Measurements from ENCODE around the gene SREBF1.

SREBF1 gene

GRCh38 chr17:17836818-17837379 is at the start of gene SREBF1:
SREBF1 (minus strand) TSS chr17:17836986; CDS start chr17:17836817, 169 bp downstream.
- in situ Hi-C loops (cut with HindIII; ENCODE audit: low sequenced_read_pairs), result no loop called here
- DNase-seq (ENCODE audit: low read depth, low spot score), result peak; percentile 58
- TF ChIP-seq CTCF (IDR thresholded peaks at IDR 0.05; ENCODE audit: low read depth, low read length), result no peak
- peak within 1 kb of the TSS; percentile 73 for H3K4me3 ChIP-seq (ENCODE audit: low read depth, low read length)

GRCh38 chr17:17886226-17886625 is 49.4 kb upstream of the SREBF1 start:
- in situ Hi-C loops (cut with HindIII; ENCODE audit: low sequenced_read_pairs), result no loop called here
- no peak overlapping the region for H3K4me3 ChIP-seq (ENCODE audit: low read depth, low read length)
- DNase-seq (ENCODE audit: low read depth, low spot score), result no peak
- no peak for TF ChIP-seq CTCF (IDR thresholded peaks at IDR 0.05; ENCODE audit: low read depth, low read length)

GRCh38 chr17:17884391-17885357 is 47.9 kb upstream of the SREBF1 start:
- H3K4me3 ChIP-seq (ENCODE audit: low read depth, low read length), result no peak overlapping the region
- no peak for TF ChIP-seq CTCF (IDR thresholded peaks at IDR 0.05; ENCODE audit: low read depth, low read length)
- DNase-seq (ENCODE audit: low read depth, low spot score), result no peak
- in situ Hi-C loops (cut with HindIII; ENCODE audit: low sequenced_read_pairs), result no loop called here

- no peak overlapping the region for H3K4me3 ChIP-seq (ENCODE audit: low read depth, low read length)
- TF ChIP-seq CTCF (IDR thresholded peaks at IDR 0.05; ENCODE audit: low read depth, low read length), result no peak
- in situ Hi-C loops (cut with HindIII; ENCODE audit: low sequenced_read_pairs), result no loop called here
- no peak for DNase-seq (ENCODE audit: low read depth, low spot score)
These were observed 47.0 kb upstream of the SREBF1 start for GRCh38 chr17:17883801-17884200.

GRCh38 chr17:17882082-17882581 is 45.3 kb upstream of the SREBF1 start:
- in situ Hi-C loops (cut with HindIII; ENCODE audit: low sequenced_read_pairs), result no loop called here
- DNase-seq (ENCODE audit: low read depth, low spot score), result no peak
- TF ChIP-seq CTCF (IDR thresholded peaks at IDR 0.05; ENCODE audit: low read depth, low read length), result no peak
- H3K4me3 ChIP-seq (ENCODE audit: low read depth, low read length), result no peak overlapping the region

GRCh38 chr17:17880577-17881196 is 43.9 kb upstream of the SREBF1 start:
- no peak for TF ChIP-seq CTCF (IDR thresholded peaks at IDR 0.05; ENCODE audit: low read depth, low read length)
- no peak for DNase-seq (ENCODE audit: low read depth, low spot score)
- in situ Hi-C loops (cut with HindIII; ENCODE audit: low sequenced_read_pairs), result no loop called here
- H3K4me3 ChIP-seq (ENCODE audit: low read depth, low read length), result no peak overlapping the region
